Esophagus (tissue), 2 donors: Measurements from ENCODE around the gene FES. TPM values are rescaled to one million over a fixed set of nuclear protein-coding genes. Genes with fewer than 3 reads are reported as not detected.

Source experiments
- H3K27ac ChIP-seq, 2 donors: one replicate each; pipeline ENCODE4 v1.5.1; 2013; ENCODE audit warnings: low read depth in 2 of 2, mild to moderate bottlenecking in 2 of 2, inconsistent platforms in 1 of 2, low read length in 1 of 2, moderate library complexity in 1 of 2
- H3K27me3 ChIP-seq, 2 donors: one replicate each; pipeline ENCODE4 v1.6.1; 2013; ENCODE audit warnings: low read length in 2 of 2, control low read depth in 1 of 2, mild to moderate bottlenecking in 1 of 2; ENCODE audit not compliant: insufficient read depth in 2 of 2, control insufficient read depth in 1 of 2
- H3K36me3 ChIP-seq, 2 donors: one replicate each; pipeline ENCODE4 v1.6.1; 2013; ENCODE audit warnings: low read length in 1 of 2; ENCODE audit not compliant: control insufficient read depth in 2 of 2, insufficient read depth in 2 of 2
- H3K4me1 ChIP-seq, 2 donors: one replicate each; pipeline ENCODE4 v1.6.1; 2013; ENCODE audit warnings: low read length in 1 of 2; ENCODE audit not compliant: control insufficient read depth in 2 of 2, insufficient read depth in 2 of 2
- H3K4me3 ChIP-seq, 2 donors: one replicate each; pipeline ENCODE4 v1.5.1; 2013; ENCODE audit warnings: low read length in 2 of 2, mild to moderate bottlenecking in 2 of 2, low read depth in 1 of 2, moderate library complexity in 1 of 2
- H3K9me3 ChIP-seq, 2 donors: one replicate each; pipeline ENCODE4 v1.6.1; 2013; ENCODE audit warnings: mild to moderate bottlenecking in 2 of 2, low read depth in 1 of 2, low read length in 1 of 2, moderate library complexity in 1 of 2; ENCODE audit not compliant: control insufficient read depth in 2 of 2, insufficient read depth in 1 of 2
- WGBS, 2 donors: extraction: QIAGEN DNeasy Blood & Tissue Kit; methylation state at CpG; one replicate each; pipeline ENCODE4 v1.1.7; 2013; 5-methylcytosine and 5-hydroxymethylcytosine counted together
- polyA plus RNA-seq, 2 donors: library from polyadenylated mRNA; stranded (reverse); fragments of 200-250 nt; gene quantifications; one replicate each; pipeline ENCODE4 v1.2.3, GENCODE V29; 2013
- donor health status: healthy with polysubstance abuse.
- donor health status: Bipolar disorder and iron deficiency.

FES gene
- polyA plus RNA-seq, 2 donors, result 3.8 to 4.8 TPM

DNA sequence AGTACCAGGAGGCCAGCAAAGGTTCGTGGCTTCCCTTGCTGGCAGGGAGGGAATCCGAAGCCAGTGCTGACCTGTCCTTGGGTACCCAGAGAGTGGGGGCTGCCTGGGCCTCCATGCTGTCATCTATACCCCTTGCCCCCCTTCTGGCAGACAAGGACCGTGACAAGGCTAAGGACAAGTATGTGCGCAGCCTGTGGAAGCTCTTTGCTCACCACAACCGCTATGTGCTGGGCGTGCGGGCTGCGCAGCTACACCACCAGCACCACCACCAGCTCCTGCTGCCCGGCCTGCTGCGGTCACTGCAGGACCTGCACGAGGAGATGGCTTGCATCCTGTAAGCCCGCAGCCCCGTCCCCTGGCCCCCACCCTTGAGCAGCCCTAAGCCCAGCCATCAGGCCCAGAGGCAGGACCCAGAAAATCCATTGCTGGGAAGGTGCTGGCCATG, 2.8 kb downstream of the FES start:
- H3K27ac ChIP-seq, result no peak overlapping the region
- no peaks in the 10 kb centered on the region for H3K27me3 ChIP-seq
- 86 to 93% methylated on average over 13 of the region's 13 CpGs for WGBS, 2 donors
- H3K4me1 ChIP-seq, result peaks cover 0 to 10% of the 10 kb centered on the region in 2 donors
- no peak overlapping the region for H3K4me3 ChIP-seq
- peaks cover 3 to 10% of the 10 kb centered on the region in 2 donors for H3K36me3 ChIP-seq
- no peaks in the 10 kb centered on the region for H3K9me3 ChIP-seq

GRCh38 chr15:90889313-90889730, 5.0 kb downstream of the FES start:
- H3K4me3 ChIP-seq, result no peak overlapping the region
- peaks cover 8 to 21% of the 10 kb centered on the region in 2 donors for H3K36me3 ChIP-seq
- H3K4me1 ChIP-seq, result peaks cover 0 to 4% of the 10 kb centered on the region in 2 donors
- WGBS, 2 donors, result 77 to 85% methylated on average over 18 of the region's 18 CpGs
- H3K27ac ChIP-seq, result no peak overlapping the region
- H3K9me3 ChIP-seq, result no peaks in the 10 kb centered on the region
- no peaks in the 10 kb centered on the region for H3K27me3 ChIP-seq

GRCh38 chr15:90889736-90890456, 5.6 kb downstream of the FES start:
- Histone ChIP-seq H3K9me3 (no peaks in the 10 kb centered on the region), H3K4me1 (no peaks in the 10 kb centered on the region), H3K4me3 (no peak overlapping the region), H3K27ac (no peak overlapping the region), H3K27me3 (no peaks in the 10 kb centered on the region), H3K36me3 (peaks cover 8 to 21% of the 10 kb centered on the region in 2 donors)
- 87 to 88% methylated on average over 28 to 31 of the region's 31 CpGs for WGBS, 2 donors

DNA sequence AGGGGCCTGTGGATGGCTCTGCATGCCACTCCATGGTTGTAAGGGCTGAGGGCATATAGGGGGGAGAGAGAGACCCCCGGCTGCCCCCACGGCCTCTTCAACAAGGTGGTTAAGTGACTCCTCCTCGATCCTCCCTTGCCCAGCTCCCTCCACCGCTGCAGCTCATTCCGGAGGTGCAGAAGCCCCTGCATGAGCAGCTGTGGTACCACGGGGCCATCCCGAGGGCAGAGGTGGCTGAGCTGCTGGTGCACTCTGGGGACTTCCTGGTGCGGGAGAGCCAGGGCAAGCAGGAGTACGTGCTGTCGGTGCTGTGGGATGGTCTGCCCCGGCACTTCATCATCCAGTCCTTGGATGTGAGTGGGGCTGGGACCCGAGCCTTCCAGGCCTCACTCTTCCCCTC, 6.5 kb downstream of the FES start:
- H3K4me3 ChIP-seq, result no peak overlapping the region
- peaks cover 13 to 21% of the 10 kb centered on the region in 2 donors for H3K36me3 ChIP-seq
- H3K27me3 ChIP-seq, result no peaks in the 10 kb centered on the region
- no peak overlapping the region for H3K27ac ChIP-seq
- no peaks in the 10 kb centered on the region for H3K4me1 ChIP-seq
- WGBS, 2 donors, result 89 to 90% methylated on average over 12 of the region's 12 CpGs
- H3K9me3 ChIP-seq, result no peaks in the 10 kb centered on the region

DNA sequence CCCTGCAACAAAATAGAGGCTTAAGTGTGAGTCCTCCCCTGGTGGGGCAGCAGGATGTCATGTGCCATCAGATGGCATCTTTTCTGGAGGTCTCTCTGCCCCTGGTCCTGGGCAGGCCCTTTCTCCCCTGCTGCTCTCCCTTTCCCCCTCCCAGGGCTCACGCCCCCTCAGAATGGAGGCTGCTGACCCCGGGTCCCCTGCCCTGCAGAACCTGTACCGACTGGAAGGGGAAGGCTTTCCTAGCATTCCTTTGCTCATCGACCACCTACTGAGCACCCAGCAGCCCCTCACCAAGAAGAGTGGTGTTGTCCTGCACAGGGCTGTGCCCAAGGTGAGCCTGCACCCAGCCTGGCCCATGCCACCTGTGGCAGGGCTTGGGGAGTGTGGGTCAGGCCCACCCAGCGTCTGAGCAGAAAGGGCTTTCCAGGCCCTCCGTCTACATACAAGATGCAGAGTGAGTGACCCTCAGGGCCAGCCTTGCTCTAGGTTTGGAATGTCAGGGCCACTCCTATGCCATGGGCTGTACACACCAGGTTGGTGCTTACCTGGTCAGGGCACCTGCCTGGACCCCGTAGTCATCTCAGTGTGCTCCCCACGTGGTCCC, 7.1 kb downstream of the FES start:
- no peak overlapping the region for H3K27ac ChIP-seq
- H3K4me3 ChIP-seq, result no peak overlapping the region
- H3K36me3 ChIP-seq, result peaks cover 13 to 21% of the 10 kb centered on the region in 2 donors
- no peaks in the 10 kb centered on the region for H3K4me1 ChIP-seq
- no peaks in the 10 kb centered on the region for H3K27me3 ChIP-seq
- WGBS, 2 donors, result 90 to 91% methylated on average over 8 of the region's 8 CpGs
- no peaks in the 10 kb centered on the region for H3K9me3 ChIP-seq

- H3K27ac ChIP-seq, result no peak overlapping the region
- H3K4me3 ChIP-seq, result no peak overlapping the region
- H3K9me3 ChIP-seq, result no peaks in the 10 kb centered on the region
- WGBS, 2 donors, result 94 to 96% methylated on average over 11 of the region's 11 CpGs
- H3K4me1 ChIP-seq, result no peaks in the 10 kb centered on the region
- H3K27me3 ChIP-seq, result no peaks in the 10 kb centered on the region
- peaks cover 13 to 21% of the 10 kb centered on the region in 2 donors for H3K36me3 ChIP-seq
Measured at GRCh38 chr15:90892023-90892422, 7.7 kb downstream of the FES start.

DNA sequence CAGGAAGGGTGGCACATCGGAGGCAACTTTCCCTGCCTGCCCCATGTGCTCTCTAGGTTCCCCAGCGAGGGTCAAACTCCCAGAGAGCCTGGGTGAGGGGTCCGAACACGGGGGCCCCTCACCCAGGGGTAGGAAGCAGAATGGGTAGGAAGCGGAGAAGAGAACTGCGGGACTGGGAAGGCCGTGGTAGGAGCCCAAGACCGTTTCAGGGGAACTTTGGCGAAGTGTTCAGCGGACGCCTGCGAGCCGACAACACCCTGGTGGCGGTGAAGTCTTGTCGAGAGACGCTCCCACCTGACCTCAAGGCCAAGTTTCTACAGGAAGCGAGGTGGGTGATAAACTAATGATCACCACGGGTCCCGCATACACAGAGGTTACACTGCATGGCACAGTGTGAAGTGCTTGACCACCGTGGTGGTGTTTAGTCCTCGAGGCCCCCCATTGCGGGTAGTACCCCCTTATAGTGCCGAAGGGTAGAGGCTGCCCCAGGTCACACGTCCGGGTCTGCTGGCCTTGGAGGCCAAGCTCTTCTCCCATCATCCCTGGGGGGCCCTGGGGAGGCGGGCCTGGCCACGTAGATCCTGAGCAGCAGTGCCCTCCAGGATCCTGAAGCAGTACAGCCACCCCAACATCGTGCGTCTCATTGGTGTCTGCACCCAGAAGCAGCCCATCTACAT, 8.3 kb downstream of the FES start:
- Histone ChIP-seq H3K27ac (no peak overlapping the region), H3K4me3 (no peak overlapping the region), H3K36me3 (peaks cover 13 to 21% of the 10 kb centered on the region in 2 donors), H3K4me1 (no peaks in the 10 kb centered on the region), H3K9me3 (no peaks in the 10 kb centered on the region), H3K27me3 (no peaks in the 10 kb centered on the region)
- 94 to 95% methylated on average over 29 of the region's 29 CpGs for WGBS, 2 donors

DNA sequence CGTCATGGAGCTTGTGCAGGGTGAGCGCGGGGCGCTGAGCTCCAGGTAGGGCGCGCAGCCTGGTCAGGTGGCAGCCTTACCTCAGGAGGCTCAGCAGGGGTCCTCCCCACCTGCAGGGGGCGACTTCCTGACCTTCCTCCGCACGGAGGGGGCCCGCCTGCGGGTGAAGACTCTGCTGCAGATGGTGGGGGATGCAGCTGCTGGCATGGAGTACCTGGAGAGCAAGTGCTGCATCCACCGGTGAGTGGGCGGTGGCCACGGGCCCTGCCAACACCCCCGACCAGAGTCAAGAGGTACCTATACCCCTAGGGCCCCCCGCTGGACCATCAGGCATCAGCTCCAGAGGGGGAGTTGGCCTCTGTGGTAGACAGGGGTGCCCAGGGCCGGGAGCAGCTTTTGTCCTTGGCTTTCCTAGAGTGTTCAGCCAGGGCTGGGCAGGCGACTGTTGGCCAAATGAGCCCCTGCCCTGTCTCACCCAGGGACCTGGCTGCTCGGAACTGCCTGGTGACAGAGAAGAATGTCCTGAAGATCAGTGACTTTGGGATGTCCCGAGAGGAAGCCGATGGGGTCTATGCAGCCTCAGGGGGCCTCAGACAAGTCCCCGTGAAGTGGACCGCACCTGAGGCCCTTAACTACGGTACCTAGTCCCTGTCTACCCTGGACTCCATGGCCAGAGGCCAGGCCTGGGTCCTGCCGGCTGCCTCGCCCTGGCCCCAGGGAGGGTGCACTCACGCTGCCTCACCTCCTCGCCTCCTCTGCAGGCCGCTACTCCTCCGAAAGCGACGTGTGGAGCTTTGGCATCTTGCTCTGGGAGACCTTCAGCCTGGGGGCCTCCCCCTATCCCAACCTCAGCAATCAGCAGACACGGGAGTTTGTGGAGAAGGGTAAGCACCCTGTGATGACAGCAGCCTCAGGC, 9.1 kb downstream of the FES start:
- H3K4me1 ChIP-seq, result no peaks in the 10 kb centered on the region
- no peaks in the 10 kb centered on the region for H3K27me3 ChIP-seq
- no peak overlapping the region for H3K27ac ChIP-seq
- WGBS, 2 donors, result 92% methylated on average over 33 of the region's 33 CpGs
- H3K9me3 ChIP-seq, result no peaks in the 10 kb centered on the region
- no peak overlapping the region for H3K4me3 ChIP-seq
- peaks cover 13 to 21% of the 10 kb centered on the region in 2 donors for H3K36me3 ChIP-seq

DNA sequence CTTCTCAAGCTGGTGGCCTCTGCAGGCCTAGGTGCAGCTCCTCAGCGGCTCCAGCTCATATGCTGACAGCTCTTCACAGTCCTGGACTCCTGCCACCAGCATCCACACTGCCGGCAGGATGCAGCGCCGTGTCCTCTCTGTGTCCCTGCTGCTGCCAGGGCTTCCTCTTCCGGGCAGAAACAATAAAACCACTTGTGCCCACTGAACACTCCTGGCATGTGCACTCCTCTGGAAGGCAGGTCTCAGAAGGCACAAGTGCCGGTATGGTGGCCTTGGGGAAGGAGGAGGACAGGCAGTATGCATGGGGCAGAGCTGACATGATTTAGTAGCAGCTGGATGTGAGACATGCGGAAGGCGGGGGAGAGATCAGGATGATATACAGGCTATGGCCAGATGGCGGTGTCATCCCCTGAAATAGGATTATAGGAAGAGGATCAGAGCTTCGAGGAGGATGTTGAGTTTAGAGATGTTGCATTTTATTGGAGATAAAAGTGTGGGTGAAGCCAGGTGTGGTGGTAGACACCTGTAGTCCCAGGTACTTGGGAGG, 11.3 kb downstream of the FES start:
- H3K27ac ChIP-seq, result no peak overlapping the region
- no peaks in the 10 kb centered on the region for H3K27me3 ChIP-seq
- no peaks in the 10 kb centered on the region for H3K9me3 ChIP-seq
- H3K4me1 ChIP-seq, result no peaks in the 10 kb centered on the region
- H3K4me3 ChIP-seq, result no peak overlapping the region
- WGBS, 2 donors, result 76 to 77% methylated on average over 10 of the region's 10 CpGs
- peaks cover 13 to 15% of the 10 kb centered on the region in 2 donors for H3K36me3 ChIP-seq
